SH-SY5Y (cell line): Measurements from ENCODE around the gene PPP1R13L.

Source experiments
- GATA2 ChIP-seq: IDR thresholded peaks from 2 replicates; pipeline ENCODE4 v1.6.1; 2011; ENCODE audit warnings: mild to moderate bottlenecking, low read depth, low read length
- GATA3 ChIP-seq: IDR thresholded peaks from 2 replicates; pipeline ENCODE4 v1.6.1; 2011; ENCODE audit warnings: low read depth, mild to moderate bottlenecking, low read length, moderate library complexity

Gene PPP1R13L

GRCh38 chr19:45402298-45403061 lies 2.4 kb downstream of the PPP1R13L start:
- no peak for TF ChIP-seq GATA3
- no peak for TF ChIP-seq GATA2

- TF ChIP-seq GATA3: no peak
- no peak for TF ChIP-seq GATA2
Measured at GRCh38 chr19:45401815-45402214, 3.1 kb downstream of the PPP1R13L start.

GRCh38 chr19:45400192-45400591 lies 4.7 kb downstream of the PPP1R13L start:
- no peak for TF ChIP-seq GATA3
- no peak for TF ChIP-seq GATA2

GRCh38 chr19:45395821-45396617 lies 8.8 kb downstream of the PPP1R13L start:
- no peak for TF ChIP-seq GATA3
- no peak for TF ChIP-seq GATA2

- no peak for TF ChIP-seq GATA2
- TF ChIP-seq GATA3: no peak
Measured at GRCh38 chr19:45391871-45392665, 12.8 kb downstream of the PPP1R13L start.

GRCh38 chr19:45391346-45391745 lies 13.5 kb downstream of the PPP1R13L start:
- TF ChIP-seq GATA3: no peak
- TF ChIP-seq GATA2: no peak

GRCh38 chr19:45385392-45386221 lies 19.3 kb downstream of the PPP1R13L start:
- no peak for TF ChIP-seq GATA3

- TF ChIP-seq GATA3: no peak
- TF ChIP-seq GATA2: no peak
Measured at GRCh38 chr19:45382426-45382825, 22.4 kb downstream of the PPP1R13L start.

- TF ChIP-seq GATA3 (no peak), GATA2 (no peak)
Measured at GRCh38 chr19:45380107-45380506, 24.8 kb downstream of the PPP1R13L start.

GRCh38 chr19:45376045-45376724 lies 28.7 kb downstream of the PPP1R13L start:
- no peak for TF ChIP-seq GATA3
- TF ChIP-seq GATA2: no peak

GRCh38 chr19:45370410-45371204 lies 34.3 kb downstream of the PPP1R13L start, which contains the start of gene ERCC2:
TSS of gene ERCC2 (minus strand) at chr19:45370573. CDS start at chr19:45370540, 33 bp downstream.
- TF ChIP-seq GATA2 (no peak), GATA3 (no peak)

- no peak for TF ChIP-seq GATA3
- no peak for TF ChIP-seq GATA2
Measured at GRCh38 chr19:45368737-45369340, 36.0 kb downstream of the PPP1R13L start.
